Neural progenitor cell (in vitro differentiated cells): ENCODE results near the gene PANK2. TPM values are rescaled to one million over a fixed set of nuclear protein-coding genes. Genes with fewer than 3 reads are reported as not detected.
A peak's percentile ranks its signal among the peaks of the same experiment; 100 is the strongest.
"Not testable (repeated sequence)": the region's sequence is repeated elsewhere in the genome, so short reads cannot be mapped to it uniquely, and the experiment has no call there.

Experiments
- DNase-seq: peaks from one replicate; pipeline ENCODE4 v3.0.0-alpha.2; 2016; ENCODE audit warnings: low spot score
- H2AFZ ChIP-seq: fragments of 200-600 bp; sonication (generic); replicated peaks from 2 replicates; pipeline ENCODE4 v1.6.1; 2016; ENCODE audit warnings: antibody characterized with exemption
- H3F3A ChIP-seq: fragments of 200-600 bp; sonication (generic); 2 replicates; pipeline ENCODE4 v1.6.1; 2016; ENCODE audit warnings: antibody characterized with exemption, low read depth
- H3K27ac ChIP-seq: fragments of 200-600 bp; sonication (generic); 2 replicates; pipeline ENCODE4 v1.5.1; 2016; ENCODE audit warnings: mild to moderate bottlenecking
- H3K27me3 ChIP-seq: fragments of 200-600 bp; sonication (generic); 2 replicates; pipeline ENCODE4 v1.6.1; 2016; ENCODE audit warnings: mild to moderate bottlenecking, moderate library complexity
- H3K36me3 ChIP-seq: fragments of 200-600 bp; sonication (generic); 2 replicates; pipeline ENCODE4 v1.5.1; 2016
- H3K4me1 ChIP-seq: fragments of 200-600 bp; sonication (generic); 2 replicates; pipeline ENCODE4 v1.6.1; 2016; ENCODE audit warnings: mixed run types
- H3K4me2 ChIP-seq: fragments of 200-600 bp; sonication (generic); 2 replicates; pipeline ENCODE4 v1.6.1; 2016
- H3K4me3 ChIP-seq: fragments of 200-600 bp; sonication (generic); 2 replicates; pipeline ENCODE4 v1.5.1; 2016
- H3K79me2 ChIP-seq: fragments of 200-600 bp; sonication (generic); 2 replicates; pipeline ENCODE4 v1.6.1; 2016; ENCODE audit warnings: low read depth
- H3K9ac ChIP-seq: fragments of 200-600 bp; sonication (generic); 2 replicates; pipeline ENCODE4 v1.6.1; 2016
- H3K9me3 ChIP-seq: fragments of 200-600 bp; sonication (generic); 2 replicates; pipeline ENCODE4 v1.5.1; 2016; ENCODE audit warnings: low read depth
- H4K20me1 ChIP-seq: fragments of 200-600 bp; sonication (generic); 2 replicates; pipeline ENCODE4 v1.6.1; 2016; ENCODE audit warnings: low read depth
- H3K27ac Mint-ChIP-seq: 3 replicates; pipeline ENCODE4 v1.8.0; 2021; ENCODE audit warnings: mixed read lengths
- H3K27me3 Mint-ChIP-seq: 2 replicates; pipeline ENCODE4 v1.8.0; 2022; ENCODE audit warnings: low read depth, mild to moderate bottlenecking, inconsistent platforms, moderate library complexity, mixed read lengths; ENCODE audit not compliant: insufficient read depth
- H3K36me3 Mint-ChIP-seq: 3 replicates; pipeline ENCODE4 v1.8.0; 2021; ENCODE audit warnings: mixed read lengths
- H3K4me1 Mint-ChIP-seq: 3 replicates; pipeline ENCODE4 v1.8.0; 2021; ENCODE audit warnings: mixed read lengths
- H3K4me3 Mint-ChIP-seq: 3 replicates; pipeline ENCODE4 v1.8.0; 2021; ENCODE audit warnings: mild to moderate bottlenecking, moderate library complexity, mixed read lengths
- H3K9me3 Mint-ChIP-seq: 3 replicates; pipeline ENCODE4 v1.8.0; 2020; ENCODE audit warnings: mixed read lengths
- CTCF ChIP-seq: fragments of 200-600 bp; sonication (generic); IDR thresholded peaks from 2 replicates; pipeline ENCODE4 v1.5.1; 2017; ENCODE audit warnings: antibody characterized with exemption, mild to moderate bottlenecking
- EZH2 ChIP-seq: fragments of 200-600 bp; sonication (generic); IDR thresholded peaks from 2 replicates; pipeline ENCODE4 v1.6.1; 2017; ENCODE audit warnings: antibody characterized with exemption, mild to moderate bottlenecking, moderate library complexity
- EZH2phosphoT487 ChIP-seq: fragments of 200-600 bp; sonication (generic); IDR thresholded peaks from 2 replicates; pipeline ENCODE4 v1.6.1; 2017; ENCODE audit warnings: antibody characterized with exemption
- total RNA-seq: library from RNA; depleted of rRNA; stranded (reverse); fragments of >200 nt; gene quantifications from 2 replicates; pipeline ENCODE4 v1.2.3, GENCODE V29; 2015; ENCODE audit warnings: low replicate concordance

Gene PANK2
- total RNA-seq = 55.7 and 60.7 TPM in 2 replicates

DNA sequence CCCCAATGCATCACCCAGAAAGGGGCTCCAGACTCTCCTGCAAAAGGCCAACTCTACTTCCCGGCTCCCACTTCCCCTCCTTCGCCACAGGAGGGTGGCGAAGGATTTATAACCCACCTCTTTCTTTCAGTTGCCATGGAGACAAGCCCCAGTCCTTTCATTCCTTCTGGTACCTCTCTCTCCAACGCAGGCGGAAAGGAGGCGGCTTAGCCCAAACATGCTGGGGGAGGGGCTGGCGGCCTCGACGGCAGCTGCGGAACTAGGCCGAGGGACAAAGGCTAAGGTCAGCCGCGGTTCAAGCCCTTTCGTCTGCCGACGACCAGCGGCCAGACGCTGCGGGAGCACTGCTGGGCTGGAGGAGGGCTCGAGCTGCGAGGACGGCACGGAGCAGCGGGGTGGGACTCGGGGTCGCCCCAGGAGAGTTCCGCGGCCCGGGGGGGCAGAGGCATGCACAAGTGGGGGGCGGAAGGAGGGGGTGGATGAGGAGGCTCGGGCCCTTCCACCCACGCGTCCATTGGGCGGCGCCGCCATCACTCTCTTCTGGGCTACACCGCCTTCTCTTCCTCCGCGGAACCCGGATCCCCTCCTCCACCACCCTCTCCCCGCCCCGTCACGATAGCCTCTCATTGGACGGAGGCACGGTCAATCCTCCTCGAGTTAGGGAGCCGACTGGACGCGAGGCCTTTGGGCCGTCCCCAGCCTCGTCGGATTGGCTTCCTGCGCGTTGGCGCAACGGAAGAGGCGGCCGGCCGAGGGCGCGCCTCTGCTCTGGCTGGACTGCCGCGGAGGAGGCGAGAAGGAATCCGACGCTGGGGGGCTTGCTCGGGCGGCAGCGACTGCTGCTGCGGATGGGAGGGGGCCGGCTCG is at the start of gene PANK2:
Gene PANK2 (plus strand): TSS at position 766 of the 867 bp plus-strand sequence.
- no peaks in the 10 kb centered on the region for H3K27me3 ChIP-seq
- Mint-ChIP-seq H3K36me3 (peaks cover 40% of the 10 kb centered on the region), H3K27ac (peak within 1 kb of the TSS; percentile 99)

GRCh38 chr20:3840201-3840600 is 49.0 kb upstream of the PANK2 start:
- not testable (repeated sequence) for H3K36me3 Mint-ChIP-seq, H3K27ac ChIP-seq, H3K4me1 Mint-ChIP-seq, H2AFZ ChIP-seq, H4K20me1 ChIP-seq, H3K9ac ChIP-seq, DNase-seq, H3K79me2 ChIP-seq, H3K4me1 ChIP-seq, H3K27me3 ChIP-seq, H3K27me3 Mint-ChIP-seq, H3K36me3 ChIP-seq, H3K4me3 Mint-ChIP-seq, H3F3A ChIP-seq, H3K4me3 ChIP-seq, H3K27ac Mint-ChIP-seq, H3K4me2 ChIP-seq, H3K9me3 Mint-ChIP-seq, H3K9me3 ChIP-seq

More for the DNA sequence above, at the start of gene PANK2:
- peak within 1 kb of the TSS; percentile 94 for H3K27ac ChIP-seq
- H2AFZ ChIP-seq = no peak within 1 kb of the TSS
- peak within 1 kb of the TSS; percentile 98 for H3K4me2 ChIP-seq
- peak within 1 kb of the TSS; percentile 98 for H3K4me3 Mint-ChIP-seq
- peaks cover 43% of the 10 kb centered on the region for H4K20me1 ChIP-seq
- H3K4me1 Mint-ChIP-seq = peaks cover 44% of the 10 kb centered on the region
- peaks cover 15% of the 10 kb centered on the region for H3F3A ChIP-seq
- peak within 1 kb of the TSS; percentile 92 for H3K4me3 ChIP-seq
- no peaks in the 10 kb centered on the region for H3K9me3 ChIP-seq
- peak; percentile 100 for DNase-seq
- H3K4me1 ChIP-seq = peaks cover 26% of the 10 kb centered on the region
- TF ChIP-seq CTCF (peak; percentile 36), EZH2phosphoT487 (no peak)
- peaks cover 74% of the 10 kb centered on the region for H3K79me2 ChIP-seq
- H3K27me3 Mint-ChIP-seq = peaks cover 11% of the 10 kb centered on the region
- no peaks in the 10 kb centered on the region for H3K36me3 ChIP-seq
- H3K9ac ChIP-seq = peak within 1 kb of the TSS; percentile 69
- H3K9me3 Mint-ChIP-seq = no peaks in the 10 kb centered on the region

DNA sequence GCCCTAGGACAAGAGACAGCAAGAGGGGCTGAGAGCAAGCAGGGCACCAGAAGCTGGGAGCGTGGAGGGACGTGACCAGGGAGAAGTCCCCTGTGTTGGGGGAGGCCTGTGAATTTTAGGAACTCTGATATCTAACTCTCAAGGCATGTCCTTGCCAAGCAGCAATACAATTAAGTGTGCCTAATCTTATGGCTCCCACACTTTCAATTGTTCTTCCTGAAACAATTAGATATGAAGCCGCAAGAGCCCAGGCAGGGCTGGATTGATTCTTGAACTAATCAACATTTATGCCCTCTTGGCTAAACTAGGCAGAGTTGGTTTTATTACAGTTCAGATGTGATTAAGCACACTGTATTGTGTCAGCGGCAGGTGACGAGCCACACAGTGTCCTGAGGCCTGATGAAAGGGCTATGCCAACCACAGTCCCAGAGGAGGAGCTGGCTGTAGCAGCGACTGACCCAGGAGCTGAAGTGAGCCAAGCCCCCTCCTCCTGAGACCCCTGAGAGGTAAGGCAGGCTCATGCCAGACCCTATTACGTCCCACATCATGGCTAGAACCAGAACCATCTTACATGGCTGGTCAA is 46.7 kb upstream of the PANK2 start:
- H2AFZ ChIP-seq = no peak overlapping the region
- H4K20me1 ChIP-seq = no peaks in the 10 kb centered on the region
- H3K36me3 ChIP-seq = no peaks in the 10 kb centered on the region
- peaks cover 1% of the 10 kb centered on the region for H3K4me1 ChIP-seq
- H3K4me3 Mint-ChIP-seq = no peak overlapping the region
- H3K36me3 Mint-ChIP-seq = no peaks in the 10 kb centered on the region
- H3K27ac ChIP-seq = no peak overlapping the region
- peaks cover 4% of the 10 kb centered on the region for H3K27me3 Mint-ChIP-seq
- DNase-seq = no peak
- no peaks in the 10 kb centered on the region for H3K9me3 ChIP-seq
- H3K9ac ChIP-seq = no peak overlapping the region
- peaks cover 6% of the 10 kb centered on the region for H3K4me1 Mint-ChIP-seq
- no peaks in the 10 kb centered on the region for H3K9me3 Mint-ChIP-seq
- no peak overlapping the region for H3K4me3 ChIP-seq
- no peaks in the 10 kb centered on the region for H3K27me3 ChIP-seq
- H3F3A ChIP-seq = peaks cover 5% of the 10 kb centered on the region
- no peak overlapping the region for H3K27ac Mint-ChIP-seq
- no peak for TF ChIP-seq EZH2
- no peak for TF ChIP-seq CTCF
- TF ChIP-seq EZH2phosphoT487 = no peak
- H3K79me2 ChIP-seq = peaks cover 4% of the 10 kb centered on the region
- no peak overlapping the region for H3K4me2 ChIP-seq

GRCh38 chr20:3843490-3843889 is 45.7 kb upstream of the PANK2 start:
- Mint-ChIP-seq H3K4me1 (peaks cover 11% of the 10 kb centered on the region), H3K27ac (peak overlapping the region; percentile 82), H3K4me3 (no peak overlapping the region), H3K27me3 (peaks cover 4% of the 10 kb centered on the region), H3K36me3 (no peaks in the 10 kb centered on the region), H3K9me3 (no peaks in the 10 kb centered on the region)
- no peak for DNase-seq
- H3K4me3 ChIP-seq = no peak overlapping the region
- no peak overlapping the region for H3K4me2 ChIP-seq
- no peaks in the 10 kb centered on the region for H3K36me3 ChIP-seq
- TF ChIP-seq EZH2 = no peak
- no peak for TF ChIP-seq CTCF
- TF ChIP-seq EZH2phosphoT487 = no peak
- H3K27me3 ChIP-seq = no peaks in the 10 kb centered on the region
- H3K9me3 ChIP-seq = no peaks in the 10 kb centered on the region
- peaks cover 5% of the 10 kb centered on the region for H3F3A ChIP-seq
- H3K79me2 ChIP-seq = peaks cover 9% of the 10 kb centered on the region
- peaks cover 5% of the 10 kb centered on the region for H3K4me1 ChIP-seq
- no peak overlapping the region for H3K9ac ChIP-seq
- no peaks in the 10 kb centered on the region for H4K20me1 ChIP-seq
- H3K27ac ChIP-seq = no peak overlapping the region
- no peak overlapping the region for H2AFZ ChIP-seq

DNA sequence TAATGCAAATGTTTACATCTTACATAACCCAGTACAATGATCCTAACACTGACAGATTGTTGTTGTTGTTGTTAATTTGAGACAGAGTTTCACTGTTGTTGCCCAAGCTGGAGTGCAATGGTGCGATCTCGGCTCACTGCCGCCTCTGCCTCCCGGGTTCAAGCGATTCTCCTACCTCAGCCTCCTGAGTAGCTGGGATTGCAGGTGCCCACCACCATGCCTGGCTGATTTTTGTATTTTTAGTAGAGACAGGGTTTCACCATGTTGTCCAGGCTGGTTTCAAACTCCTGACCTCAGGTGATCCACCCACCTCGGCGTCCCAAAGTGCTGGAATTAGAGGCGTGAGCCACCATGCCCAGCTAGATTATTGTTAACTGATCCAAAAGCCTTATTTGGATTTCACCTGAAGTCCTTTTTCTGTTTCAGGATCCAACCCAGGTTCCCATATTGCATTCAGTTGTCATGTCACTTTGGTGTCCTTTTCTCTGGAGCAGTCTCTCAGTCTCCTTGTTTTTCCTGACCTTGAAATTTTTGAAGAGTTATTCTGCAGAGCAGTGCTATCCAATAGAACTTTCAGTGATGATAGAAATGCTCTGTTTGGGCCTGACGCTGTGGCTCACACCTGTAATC is 45.1 kb upstream of the PANK2 start:
- H3K4me3 Mint-ChIP-seq = not testable (repeated sequence)

More for the DNA sequence above, 45.1 kb upstream of the PANK2 start:
- H3K9ac ChIP-seq, DNase-seq, H3K9me3 Mint-ChIP-seq, H3K79me2 ChIP-seq, H3F3A ChIP-seq, H3K27me3 Mint-ChIP-seq, H2AFZ ChIP-seq, H4K20me1 ChIP-seq, H3K36me3 Mint-ChIP-seq, H3K9me3 ChIP-seq, H3K4me1 ChIP-seq, H3K36me3 ChIP-seq, H3K27me3 ChIP-seq, H3K4me2 ChIP-seq, H3K27ac ChIP-seq, H3K4me3 ChIP-seq, H3K27ac Mint-ChIP-seq: not testable (repeated sequence)
- H3K4me1 Mint-ChIP-seq = peaks cover 17% of the 10 kb centered on the region
